H1 (cell line): Measurements from ENCODE around the gene SLC9A3. TPM values are rescaled to one million over a fixed set of nuclear protein-coding genes. Genes with fewer than 3 reads are reported as not detected.

Source experiments
- CTCF ChIA-PET: fragments of 300-600 bp; sonication (Branson Sonifier 250); formaldehyde crosslinking; loops from one replicate; lab custom pipeline; 2021; ENCODE audit not compliant: partially characterized antibody; lab: Charles Lee
- POLR2A ChIA-PET: fragments of 300-600 bp; sonication (Branson Sonifier 250); formaldehyde crosslinking; loops from one replicate; lab custom pipeline; 2021; ENCODE audit warnings: inconsistent platforms; ENCODE audit not compliant: partially characterized antibody; lab: Charles Lee
- DNase-seq, 2 experiments: peaks; one replicate each; pipeline versions ENCODE4 v3.0.0 to v3.0.0-alpha.2; 2010 to 2022; ENCODE audit warnings: low spot score in 2 of 2, low read depth in 1 of 2, mixed read lengths in 1 of 2
- FAIRE-seq: peaks from 2 replicates; lab custom pipeline; 2011; peaks lifted over from hg19 to GRCh38; lab: Jason Lieb, UNC
- H2AFZ ChIP-seq: 2 replicates; pipeline ENCODE4 v1.8.1; 2012; ENCODE audit warnings: low read length, inconsistent platforms
- H2AK5ac ChIP-seq: 2 replicates; pipeline ENCODE4 v1.6.1; 2013; ENCODE audit warnings: low read depth, low read length
- H2BK120ac ChIP-seq: replicated peaks from 2 replicates; pipeline ENCODE3; 2013; ENCODE audit warnings: low read depth, low read length, inconsistent platforms
- H2BK12ac ChIP-seq: 2 replicates; pipeline ENCODE4 v1.6.1; 2013; ENCODE audit warnings: low read depth, low read length
- H2BK15ac ChIP-seq: 2 replicates; pipeline ENCODE4 v1.6.1; 2013; ENCODE audit warnings: low read length
- H2BK20ac ChIP-seq: 2 replicates; pipeline ENCODE4 v1.6.1; 2013; ENCODE audit warnings: low read length
- H2BK5ac ChIP-seq: 2 replicates; pipeline ENCODE4 v1.6.1; 2013; ENCODE audit warnings: low read depth, low read length
- H3K14ac ChIP-seq: 2 replicates; pipeline ENCODE4 v1.6.1; 2013; ENCODE audit warnings: inconsistent platforms; ENCODE audit not compliant: insufficient read length
- H3K18ac ChIP-seq: 2 replicates; pipeline ENCODE4 v1.6.1; 2013; ENCODE audit warnings: low read length; ENCODE audit errors: extremely low read depth
- H3K23ac ChIP-seq: 2 replicates; pipeline ENCODE4 v1.6.1; 2013; ENCODE audit warnings: inconsistent platforms; ENCODE audit not compliant: insufficient read length
- H3K23me2 ChIP-seq: 2 replicates; pipeline ENCODE4 v1.6.1; 2013; ENCODE audit warnings: low read depth, low read length
- H3K27ac ChIP-seq: 2 replicates; pipeline ENCODE4 v1.6.1; 2011; ENCODE audit warnings: low read depth, low read length, inconsistent platforms
- H3K27me3 ChIP-seq, 4 experiments: replicated peaks in 1 of 4; 1 replicate in 1 of 4; 2 replicates in 3 of 4; pipeline versions ENCODE4 v1.6.1 to v1.8.1; 2011 to 2013; ENCODE audit warnings: low read length in 3 of 4, mild to moderate bottlenecking in 3 of 4, inconsistent platforms in 2 of 4, mixed read lengths in 2 of 4, moderate library complexity in 1 of 4; ENCODE audit not compliant: control insufficient read depth in 3 of 4, insufficient read depth in 3 of 4; ENCODE audit errors: extremely low read depth in 1 of 4
- H3K36me3 ChIP-seq, 4 experiments: 2 replicates each; pipeline versions ENCODE4 v1.6.1 to v1.8.1; 2011 to 2013; ENCODE audit warnings: mild to moderate bottlenecking in 4 of 4, low read length in 3 of 4, moderate library complexity in 2 of 4, control low read depth in 1 of 4, inconsistent platforms in 1 of 4; ENCODE audit not compliant: insufficient read depth in 4 of 4, control insufficient read depth in 2 of 4
- H3K4ac ChIP-seq: replicated peaks from 2 replicates; pipeline ENCODE3; 2013; ENCODE audit warnings: low read length, low read depth, mixed read lengths, inconsistent platforms; ENCODE audit not compliant: insufficient read length
- H3K4me1 ChIP-seq, 4 experiments: replicated peaks in 1 of 4; 1 replicate in 1 of 4; 2 replicates in 3 of 4; pipeline versions ENCODE4 v1.6.1 to v1.8.1; 2011 to 2013; ENCODE audit warnings: low read length in 3 of 4, inconsistent platforms in 2 of 4, mixed read lengths in 1 of 4; ENCODE audit not compliant: insufficient read depth in 4 of 4, control insufficient read depth in 3 of 4
- H3K4me2 ChIP-seq, 2 experiments: 2 replicates each; pipeline versions ENCODE4 v1.6.1 to v1.8.1; 2011 to 2013; ENCODE audit warnings: low read depth in 2 of 2, low read length in 2 of 2, control low read depth in 1 of 2, inconsistent platforms in 1 of 2, mild to moderate bottlenecking in 1 of 2; ENCODE audit not compliant: insufficient read depth in 1 of 2
- H3K4me3 ChIP-seq, 4 experiments: fragments of 200-600, 300-600 bp in 1 of 4; sonication (generic), shearing (Covaris generic), sonication (Bioruptor Twin) in 1 of 4; 2 replicates each; pipeline versions ENCODE4 v1.5.1 to v1.8.1; 2011 to 2016; ENCODE audit warnings: low read length in 4 of 4, low read depth in 3 of 4, control low read depth in 2 of 4, inconsistent platforms in 2 of 4, mild to moderate bottlenecking in 2 of 4, mixed read lengths in 1 of 4, moderate library complexity in 1 of 4; ENCODE audit not compliant: insufficient read depth in 2 of 4; ENCODE audit errors: extremely low read depth in 1 of 4
- H3K56ac ChIP-seq: replicated peaks from 2 replicates; pipeline ENCODE3; 2013; ENCODE audit warnings: low read depth, mild to moderate bottlenecking, mixed read lengths, low read length, inconsistent platforms; ENCODE audit not compliant: insufficient read length
- H3K79me1 ChIP-seq: 2 replicates; pipeline ENCODE4 v1.6.1; 2013; ENCODE audit warnings: low read depth, low read length, control low read depth
- H3K79me2 ChIP-seq, 2 experiments: 2 replicates each; pipeline versions ENCODE4 v1.6.1 to v1.8.1; 2012 to 2013; ENCODE audit warnings: low read length in 2 of 2, mild to moderate bottlenecking in 2 of 2, inconsistent platforms in 1 of 2; ENCODE audit not compliant: insufficient read depth in 2 of 2, control insufficient read depth in 1 of 2
- H3K9ac ChIP-seq, 4 experiments: replicated peaks in 1 of 4; 1 replicate in 1 of 4; 2 replicates in 3 of 4; pipeline versions ENCODE4 v1.6.1 to v1.8.1; 2011 to 2013; ENCODE audit warnings: low read depth in 3 of 4, low read length in 3 of 4, control low read depth in 2 of 4, mild to moderate bottlenecking in 2 of 4, moderate library complexity in 2 of 4, inconsistent platforms in 1 of 4; ENCODE audit errors: extremely low read depth in 1 of 4
- H3K9me3 ChIP-seq, 2 experiments: 2 replicates each; pipeline versions ENCODE4 v1.6.1 to v1.8.1; 2012 to 2013; ENCODE audit warnings: mild to moderate bottlenecking in 2 of 2, moderate library complexity in 2 of 2, control low read depth in 1 of 2, inconsistent platforms in 1 of 2, low read depth in 1 of 2, low read length in 1 of 2, mixed read lengths in 1 of 2; ENCODE audit not compliant: insufficient read depth in 2 of 2
- H4K20me1 ChIP-seq, 2 experiments: replicated peaks in 1 of 2; 2 replicates each; pipeline versions ENCODE3 to v1.8.1; 2011 to 2013; ENCODE audit warnings: inconsistent platforms in 2 of 2, low read length in 2 of 2, mild to moderate bottlenecking in 1 of 2; ENCODE audit not compliant: insufficient read depth in 2 of 2, control insufficient read depth in 1 of 2
- H4K5ac ChIP-seq: 2 replicates; pipeline ENCODE4 v1.6.1; 2013; ENCODE audit warnings: low read length, low read depth, mixed read lengths, inconsistent platforms; ENCODE audit not compliant: insufficient read length
- H4K8ac ChIP-seq: 2 replicates; pipeline ENCODE4 v1.8.0; 2013; ENCODE audit warnings: mild to moderate bottlenecking, moderate library complexity, low read length, inconsistent platforms; ENCODE audit not compliant: insufficient read depth; ENCODE audit errors: extremely low read depth
- H4K91ac ChIP-seq: replicated peaks from 2 replicates; pipeline ENCODE3; 2013; ENCODE audit warnings: low read length, mixed read lengths, inconsistent platforms; ENCODE audit not compliant: insufficient read length
- BRCA1 ChIP-seq: IDR thresholded peaks from 2 replicates; pipeline ENCODE4 v1.6.1; 2012; ENCODE audit warnings: low read depth, low read length, improper control_type of control experiment
- CEBPB ChIP-seq: IDR thresholded peaks from 2 replicates; pipeline ENCODE4 v1.6.1; 2012; ENCODE audit warnings: low read depth, low read length
- CHD2 ChIP-seq: IDR thresholded peaks from 2 replicates; pipeline ENCODE4 v1.6.1; 2012; ENCODE audit warnings: low read length, improper control_type of control experiment
- CTCF ChIP-seq, 3 experiments: IDR thresholded peaks; 1 replicate in 2 of 3; 2 replicates in 1 of 3; pipeline versions ENCODE4 v1.5.1 to v1.6.1; 2011; ENCODE audit warnings: low read length in 3 of 3, mild to moderate bottlenecking in 3 of 3, inconsistent platforms in 2 of 3, low read depth in 1 of 3, moderate library complexity in 1 of 3; ENCODE audit not compliant: insufficient read depth in 1 of 3; ENCODE audit errors: control extremely low read depth in 1 of 3
- GTF2F1 ChIP-seq: IDR thresholded peaks from 2 replicates; pipeline ENCODE4 v1.6.1; 2012; ENCODE audit warnings: low read depth, low read length, improper control_type of control experiment, borderline replicate concordance
- HDAC6 ChIP-seq: IDR thresholded peaks from one replicate; pipeline ENCODE4 v1.7.1; 2012; ENCODE audit warnings: low read depth, mild to moderate bottlenecking, inconsistent platforms, low read length, moderate library complexity
- NRF1 ChIP-seq: IDR thresholded peaks from 2 replicates; pipeline ENCODE4 v1.6.1; 2011; ENCODE audit warnings: mild to moderate bottlenecking, low read depth, low read length, improper control_type of control experiment
- RBBP5 ChIP-seq: IDR thresholded peaks from 2 replicates; pipeline ENCODE4 v1.7.1; 2012; ENCODE audit warnings: low read depth, mild to moderate bottlenecking, inconsistent platforms, low read length, moderate library complexity, borderline replicate concordance
- RXRA ChIP-seq: IDR thresholded peaks from 2 replicates; pipeline ENCODE4 v1.6.1; 2011; ENCODE audit warnings: low read depth, mild to moderate bottlenecking, low read length, moderate library complexity; ENCODE audit not compliant: insufficient read depth
- SIX5 ChIP-seq: IDR thresholded peaks from 2 replicates; pipeline ENCODE4 v1.6.1; 2011; ENCODE audit warnings: mild to moderate bottlenecking, low read depth, low read length
- SP4 ChIP-seq: IDR thresholded peaks from 2 replicates; pipeline ENCODE4 v1.6.1; 2012; ENCODE audit warnings: low read length, inconsistent platforms
- TAF1 ChIP-seq: IDR thresholded peaks from 2 replicates; pipeline ENCODE4 v1.6.1; 2011; ENCODE audit warnings: mild to moderate bottlenecking, low read depth, low read length
- ZNF274 ChIP-seq: IDR thresholded peaks from 2 replicates; pipeline ENCODE4 v1.7.0; 2012; ENCODE audit warnings: low read length, borderline replicate concordance; ENCODE audit errors: extremely low read depth
- WGBS, 2 experiments: shearing (Covaris generic) in 1 of 2; methylation state at CpG; one replicate each; pipeline versions ENCODE4 v1.1.6 to v1.1.7; 2013 to 2015; ENCODE audit warnings: low lambda C conversion rate in 2 of 2, mixed read lengths in 2 of 2, inconsistent platforms in 1 of 2, low coverage in 1 of 2, missing lambda C conversion rate in 1 of 2; ENCODE audit not compliant: insufficient replicate concordance in 2 of 2, insufficient coverage in 1 of 2, insufficient read length in 1 of 2; ENCODE audit errors: extremely low coverage in 1 of 2, missing lambda C conversion rate in 1 of 2; 5-methylcytosine and 5-hydroxymethylcytosine counted together
- polyA plus RNA-seq, 7 experiments: library from polyadenylated mRNA; depleted of rRNA in 3 of 7; stranded (reverse) in 5 of 7; unstranded in 2 of 7; fragments of >200 nt in 5 of 7; fragments of 200-250 nt in 2 of 7; gene quantifications; 1 replicate in 5 of 7; 2 replicates in 1 of 7; 4 replicates in 1 of 7; pipeline versions ENCODE4 v1.2.1 to v1.2.3, GENCODE V29; 2011 to 2013; ENCODE audit warnings: missing spikeins in 2 of 7, mixed read lengths in 2 of 7
- total RNA-seq: library from RNA; stranded (reverse); fragmentation: NEBNext Ultra II Directional; extraction: Animal tissue kit (Norgen Biotek cat#: 25700); gene quantifications from 2 replicates; pipeline ENCODE4 v1.2.1, GENCODE V29; 2021

The SLC9A3 gene
- total and polyA plus RNA-seq, 2 of the 8 experiments (the other 6 are each of a cell fraction or from before 2014, with no cell fraction given) = 0.95 to 1.0 TPM

GRCh38 chr5:571791-572190 lies 47.5 kb upstream of the SLC9A3 start:
- Histone ChIP-seq H2BK5ac (no peak overlapping the region), H2BK15ac (no peak overlapping the region), H3K27me3 (peaks cover 0 to 4% (median 1%) of the 10 kb centered on the region in 4 experiments; a peak in 3 of 7 replicates), H4K5ac (no peak overlapping the region), H2BK120ac (no peak overlapping the region), H3K4ac (no peak overlapping the region), H2AFZ (no peak overlapping the region), H3K18ac (no peak overlapping the region), H3K9me3 (peaks cover 4% of the 10 kb centered on the region in 2 experiments; a peak in 3 of 4 replicates), H3K56ac (no peak overlapping the region), H3K9ac (no peak overlapping the region), H3K36me3 (no peaks in the 10 kb centered on the region), H3K4me1 (no peaks in the 10 kb centered on the region), H3K27ac (no peak overlapping the region), H2BK12ac (no peak overlapping the region), H4K20me1 (no peaks in the 10 kb centered on the region), H2AK5ac (no peak overlapping the region), H4K91ac (no peak overlapping the region), H3K23me2 (no peaks in the 10 kb centered on the region), H3K79me1 (no peaks in the 10 kb centered on the region), H3K4me3 (no peak overlapping the region), H3K23ac (no peak overlapping the region), H4K8ac (no peak overlapping the region), H3K14ac (no peak overlapping the region), H2BK20ac (no peak overlapping the region), H3K4me2 (no peak overlapping the region), H3K79me2 (no peaks in the 10 kb centered on the region)
- CTCF ChIA-PET = interaction anchor here (0.9 to 2.0 kb wide), 2 partner anchors 15 to 143 kb away, joined by 3 to 4 read pairs; no protein-coding TSS in a partner anchor
- FAIRE-seq = no peak
- DNase-seq = no peak
- POLR2A ChIA-PET = no interaction called here
- 93% methylated on average over 13 of the region's 13 CpGs; no CpG with 5 or more reads in 1 of the 2 experiments for WGBS, 2 experiments
- no peak for TF ChIP-seq CHD2
- no peak for TF ChIP-seq TAF1
- no peak for TF ChIP-seq ZNF274
- no peak for TF ChIP-seq GTF2F1
- no peak for TF ChIP-seq SIX5
- no peak for TF ChIP-seq RBBP5
- no peak for TF ChIP-seq SP4
- TF ChIP-seq CEBPB = no peak
- TF ChIP-seq BRCA1 = no peak
- TF ChIP-seq CTCF (IDR thresholded peaks at IDR 0.05; ENCODE audit: control extremely low read depth in 1 of 3, insufficient read depth in 1 of 3, low read depth in 1 of 3, low read length in 3 of 3) = no peak
- TF ChIP-seq NRF1 = no peak
- no peak for TF ChIP-seq RXRA
- no peak for TF ChIP-seq HDAC6
